NOMO-1 treated with dmso at 0.1 percent for 144 hours (cell line): ENCODE measurements around the gene KIRREL3.
"Not testable (repeated sequence)": the region's sequence is repeated elsewhere in the genome, so short reads cannot be mapped to it uniquely, and the experiment has no call there.

Experiments
- DNase-seq: peaks from one replicate; lab custom pipeline; 2025; ENCODE audit not compliant: unreplicated experiment; lab: John Stamatoyannopoulos, UW

KIRREL3 gene

GRCh38 chr11:126374562-126375300 lies 625.8 kb downstream of the KIRREL3 start:
- not testable (repeated sequence) for DNase-seq

GRCh38 chr11:126373389-126374066 lies 627.0 kb downstream of the KIRREL3 start:
- DNase-seq: not testable (repeated sequence)
